Left ventricle myocardium inferior (tissue), 1 donor: ENCODE results near the gene FBXW8. TPM values are rescaled to one million over a fixed set of nuclear protein-coding genes. Genes with fewer than 3 reads are reported as not detected.

ENCODE experiments used
- DNase-seq: peaks from one replicate; pipeline ENCODE4 v3.0.0-alpha.2; 2020
- H3K27ac ChIP-seq: fragments of 200-600 bp; replicated peaks from 2 replicates; pipeline ENCODE4 v1.8.0; 2021
- H3K27me3 ChIP-seq: fragments of 200-600 bp; 2 replicates; pipeline ENCODE4 v1.8.0; 2021; ENCODE audit warnings: low read depth
- H3K36me3 ChIP-seq: fragments of 200-600 bp; 2 replicates; pipeline ENCODE4 v1.8.0; 2021
- H3K4me1 ChIP-seq: fragments of 200-600 bp; 2 replicates; pipeline ENCODE4 v1.8.0; 2021
- H3K4me3 ChIP-seq: fragments of 200-600 bp; 2 replicates; pipeline ENCODE4 v1.8.0; 2021; ENCODE audit warnings: mild to moderate bottlenecking, moderate library complexity
- H3K9me3 ChIP-seq: fragments of 200-600 bp; replicated peaks from 2 replicates; pipeline ENCODE4 v1.8.0; 2021
- intact Hi-C: fragments of 100-400 bp; cut with micrococcal nuclease; formaldehyde crosslinking; loops from one replicate; pipeline ENCODE4 v1.11.0; 2022
- total RNA-seq: library from RNA; stranded (reverse); fragmentation: NEBNext Ultra II Directional; extraction: Animal tissue kit (Norgen Biotek cat#: 25700); gene quantifications from one replicate; pipeline ENCODE4 v1.2.1, GENCODE V29; 2021
- TF ChIP-seq, protein P1 (sequence below): fragments of 200-600 bp; IDR thresholded peaks from 2 replicates; pipeline ENCODE4 v1.8.0; 2021; ENCODE audit warnings: antibody characterized with exemption, mild to moderate bottlenecking, borderline replicate concordance
- donor health status: DM: no; HTN: yes; CAD: no; lungs with severe emphysema.

FBXW8 gene
- total RNA-seq, 1 donor from 2014 or later = 8.5 TPM

DNA sequence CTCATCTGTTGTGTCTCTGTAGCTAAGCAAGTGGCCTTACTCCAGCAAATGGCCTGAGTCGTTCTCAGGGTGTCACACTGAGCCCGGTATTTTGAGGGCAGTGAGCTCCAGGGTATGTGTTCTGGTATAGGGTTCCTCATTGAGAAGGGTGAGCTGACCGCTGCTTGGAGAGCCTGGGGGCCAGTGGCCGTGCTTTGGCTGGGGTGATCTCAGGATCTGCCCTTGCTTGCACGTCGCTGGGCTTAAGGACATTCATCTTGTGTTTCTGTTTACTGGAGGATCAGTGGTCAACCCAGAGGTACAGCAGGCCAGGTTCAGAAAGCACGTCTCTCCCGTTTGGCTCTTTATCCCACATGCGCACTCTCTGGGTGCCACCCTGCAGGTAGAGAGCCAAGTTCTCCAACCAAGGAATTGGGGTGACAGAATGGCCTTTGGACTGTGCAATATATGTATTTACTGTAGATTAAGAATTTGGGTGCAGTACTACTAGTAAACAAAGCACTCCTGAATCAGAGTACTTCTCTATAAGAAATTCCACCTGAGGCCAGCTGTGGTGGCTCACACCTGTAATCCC is 52.1 kb downstream of the FBXW8 start:
- no peak for DNase-seq
- TF ChIP-seq, protein P1, sequence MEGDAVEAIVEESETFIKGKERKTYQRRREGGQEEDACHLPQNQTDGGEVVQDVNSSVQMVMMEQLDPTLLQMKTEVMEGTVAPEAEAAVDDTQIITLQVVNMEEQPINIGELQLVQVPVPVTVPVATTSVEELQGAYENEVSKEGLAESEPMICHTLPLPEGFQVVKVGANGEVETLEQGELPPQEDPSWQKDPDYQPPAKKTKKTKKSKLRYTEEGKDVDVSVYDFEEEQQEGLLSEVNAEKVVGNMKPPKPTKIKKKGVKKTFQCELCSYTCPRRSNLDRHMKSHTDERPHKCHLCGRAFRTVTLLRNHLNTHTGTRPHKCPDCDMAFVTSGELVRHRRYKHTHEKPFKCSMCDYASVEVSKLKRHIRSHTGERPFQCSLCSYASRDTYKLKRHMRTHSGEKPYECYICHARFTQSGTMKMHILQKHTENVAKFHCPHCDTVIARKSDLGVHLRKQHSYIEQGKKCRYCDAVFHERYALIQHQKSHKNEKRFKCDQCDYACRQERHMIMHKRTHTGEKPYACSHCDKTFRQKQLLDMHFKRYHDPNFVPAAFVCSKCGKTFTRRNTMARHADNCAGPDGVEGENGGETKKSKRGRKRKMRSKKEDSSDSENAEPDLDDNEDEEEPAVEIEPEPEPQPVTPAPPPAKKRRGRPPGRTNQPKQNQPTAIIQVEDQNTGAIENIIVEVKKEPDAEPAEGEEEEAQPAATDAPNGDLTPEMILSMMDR = no peak
- no peaks in the 10 kb centered on the region for H3K9me3 ChIP-seq
- peaks cover 30% of the 10 kb centered on the region for H3K36me3 ChIP-seq
- H3K4me1 ChIP-seq = peaks cover 18% of the 10 kb centered on the region
- no peak overlapping the region for H3K27ac ChIP-seq
- no peak overlapping the region for H3K4me3 ChIP-seq
- intact Hi-C loops = no loop called here
- no peaks in the 10 kb centered on the region for H3K27me3 ChIP-seq

DNA sequence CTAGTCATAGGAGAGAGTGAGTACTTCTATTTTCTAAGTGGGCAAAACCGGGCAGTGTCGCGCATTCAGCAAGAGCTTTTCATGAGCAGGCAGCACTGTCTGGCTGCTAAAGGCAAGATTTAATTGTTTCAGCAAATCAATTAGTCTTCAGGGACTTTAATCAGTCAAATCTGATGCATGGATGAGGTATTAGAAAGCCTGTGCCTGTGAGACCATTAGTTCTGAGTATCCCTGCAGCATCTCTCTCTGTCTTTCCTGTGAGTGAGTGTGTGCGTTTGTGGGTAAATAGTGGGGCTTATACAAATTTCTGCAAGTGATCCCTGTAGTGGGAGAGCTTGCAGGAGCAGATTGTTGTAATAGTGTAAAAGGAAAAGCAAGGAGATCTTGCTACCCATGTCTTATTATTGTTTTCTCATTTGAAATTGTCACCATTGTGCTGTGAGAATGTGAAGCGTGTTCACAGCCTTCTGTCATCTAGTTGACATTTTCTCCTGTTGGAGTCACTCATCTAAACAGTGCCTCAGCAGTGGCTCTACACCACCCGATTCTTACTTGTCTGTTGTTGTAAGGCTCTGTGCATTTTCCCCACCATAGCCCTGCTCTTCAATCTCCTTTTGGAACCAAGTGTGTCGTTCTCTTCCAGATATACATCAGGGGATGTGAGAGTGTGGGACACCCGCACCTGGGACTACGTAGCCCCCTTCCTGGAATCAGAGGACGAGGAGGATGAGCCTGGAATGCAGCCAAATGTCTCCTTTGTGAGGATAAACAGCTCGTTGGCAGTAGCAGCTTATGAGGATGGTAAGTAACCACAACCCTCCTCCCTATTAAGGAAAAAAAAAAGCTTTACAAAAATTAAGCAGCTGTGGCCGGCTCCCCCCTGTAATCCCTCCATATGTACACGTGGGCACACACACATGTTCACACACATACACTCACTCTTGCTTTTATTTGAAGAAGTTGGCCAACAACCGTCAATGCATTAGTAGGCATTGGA is 53.6 kb downstream of the FBXW8 start:
- TF ChIP-seq, protein P1 = no peak
- Histone ChIP-seq H3K27ac (no peak overlapping the region), H3K36me3 (peaks cover 30% of the 10 kb centered on the region), H3K4me3 (no peak overlapping the region), H3K27me3 (no peaks in the 10 kb centered on the region), H3K9me3 (no peaks in the 10 kb centered on the region), H3K4me1 (peaks cover 7% of the 10 kb centered on the region)
- intact Hi-C loops = no loop called here
- DNase-seq = no peak

- peaks cover 9% of the 10 kb centered on the region for H3K4me1 ChIP-seq
- TF ChIP-seq, protein P1 = no peak
- H3K27ac ChIP-seq = no peak overlapping the region
- no peaks in the 10 kb centered on the region for H3K27me3 ChIP-seq
- intact Hi-C loops = no loop called here
- H3K36me3 ChIP-seq = peaks cover 42% of the 10 kb centered on the region
- H3K4me3 ChIP-seq = no peak overlapping the region
- no peak for DNase-seq
- H3K9me3 ChIP-seq = no peaks in the 10 kb centered on the region
Observed at GRCh38 chr12:116968986-116969385, 58.2 kb downstream of the FBXW8 start.

- no peak overlapping the region for H3K27ac ChIP-seq
- DNase-seq = peak; percentile 66
- intact Hi-C loops = no loop called here
- H3K9me3 ChIP-seq = no peaks in the 10 kb centered on the region
- no peak overlapping the region for H3K4me3 ChIP-seq
- TF ChIP-seq, protein P1 = no peak
- H3K36me3 ChIP-seq = peaks cover 40% of the 10 kb centered on the region
- no peaks in the 10 kb centered on the region for H3K27me3 ChIP-seq
- H3K4me1 ChIP-seq = peaks cover 9% of the 10 kb centered on the region
Observed at GRCh38 chr12:116969615-116970585, 59.1 kb downstream of the FBXW8 start.

- Histone ChIP-seq H3K9me3 (no peaks in the 10 kb centered on the region), H3K27me3 (no peaks in the 10 kb centered on the region), H3K36me3 (peaks cover 29% of the 10 kb centered on the region), H3K4me3 (no peak overlapping the region), H3K27ac (no peak overlapping the region), H3K4me1 (peaks cover 9% of the 10 kb centered on the region)
- intact Hi-C loops = no loop called here
- no peak for DNase-seq
- TF ChIP-seq, protein P1 = no peak
Observed at GRCh38 chr12:116971222-116971621, 60.5 kb downstream of the FBXW8 start.
